LNCaP clone FGC (cell line): ENCODE measurements around the gene BNIPL.

Experiments used
- DNase-seq: peaks from one replicate; pipeline ENCODE4 v3.0.0-alpha.2; 2011; ENCODE audit warnings: low read depth
- H3K4me3 ChIP-seq: 2 replicates; pipeline ENCODE4 v1.5.1; 2011; ENCODE audit warnings: mild to moderate bottlenecking, low read depth, low read length, control low read depth
- CTCF ChIP-seq: IDR thresholded peaks from 2 replicates; pipeline ENCODE4 v1.5.1; 2012; ENCODE audit warnings: mild to moderate bottlenecking; ENCODE audit not compliant: control insufficient read depth, insufficient read depth; ENCODE audit errors: extremely low read depth

BNIPL gene

GRCh38 chr1:151060657-151061421, 24.5 kb downstream of the BNIPL start:
- H3K4me3 ChIP-seq = no peak overlapping the region
- DNase-seq = no peak
- no peak for TF ChIP-seq CTCF

GRCh38 chr1:151061704-151062103, 25.3 kb downstream of the BNIPL start:
- H3K4me3 ChIP-seq = no peak overlapping the region
- DNase-seq = no peak
- no peak for TF ChIP-seq CTCF

- no peak overlapping the region for H3K4me3 ChIP-seq
- no peak for TF ChIP-seq CTCF
- DNase-seq = no peak
These were observed 26.5 kb downstream of the BNIPL start for GRCh38 chr1:151062741-151063371.

- no peak overlapping the region for H3K4me3 ChIP-seq
- no peak for TF ChIP-seq CTCF
- DNase-seq = no peak
These were observed 28.8 kb downstream of the BNIPL start for GRCh38 chr1:151065089-151065645.

- H3K4me3 ChIP-seq = no peak overlapping the region
- no peak for DNase-seq
These were observed 30.8 kb downstream of the BNIPL start for GRCh38 chr1:151067185-151067584.

GRCh38 chr1:151069103-151069486, 32.7 kb downstream of the BNIPL start:
- no peak for DNase-seq
- no peak for TF ChIP-seq CTCF
- H3K4me3 ChIP-seq = no peak overlapping the region

More at GRCh38 chr1:151067185-151067584, 30.8 kb downstream of the BNIPL start:
- TF ChIP-seq CTCF = no peak
